ENCODE measurements around the gene ERVH48-1. TPM values are rescaled to one million over a fixed set of nuclear protein-coding genes. Genes with fewer than 3 reads are reported as not detected.

The ERVH48-1 gene
- total RNA-seq, 6 donors from 2014 or later: 0.09 to 0.33 (median 0.15) TPM; not detected in 2

GRCh38 chr21:42887326-42887725, 38.1 kb downstream of the ERVH48-1 start:
- H3K27ac ChIP-seq: peak overlapping the region in 1 of 4 donors; percentile 44
- WGBS, 2 donors: 58 to 74% methylated on average over 5 of the region's 5 CpGs
- TF ChIP-seq POLR2A (IDR thresholded peaks at IDR 0.05) (no peak), EP300 (IDR thresholded peaks at IDR 0.05) (peak in 1 of 4 donors; percentile 88), CTCF (IDR thresholded peaks at IDR 0.05) (no peak), POLR2AphosphoS5 (IDR thresholded peaks at IDR 0.05) (peak in 1 of 2 donors; percentile 42)

GRCh38 chr21:42883921-42884320, 41.5 kb downstream of the ERVH48-1 start:
- no peak for ATAC-seq (ENCODE audit: low FRiP score in 2 of 2)
- TF ChIP-seq EP300 (IDR thresholded peaks at IDR 0.05) (no peak), POLR2AphosphoS5 (IDR thresholded peaks at IDR 0.05) (no peak), POLR2A (IDR thresholded peaks at IDR 0.05) (no peak), CTCF (IDR thresholded peaks at IDR 0.05) (no peak)
- Histone ChIP-seq H3K9me3 (no peaks in the 10 kb centered on the region), H3K36me3 (no peaks in the 10 kb centered on the region), H3K27ac (no peak overlapping the region), H3K27me3 (no peaks in the 10 kb centered on the region), H3K4me1 (peaks cover 6 to 12% (median 6%) of the 10 kb centered on the region in 4 donors), H3K4me3 (no peak overlapping the region)
- DNase-seq: no peak
- whole genome bisulfite sequencing, 2 donors: 96 to 97% methylated on average over 1 of the region's 1 CpG

More at GRCh38 chr21:42887326-42887725, 38.1 kb downstream of the ERVH48-1 start:
- no peaks in the 10 kb centered on the region for H3K36me3 ChIP-seq
- H3K4me3 ChIP-seq: no peak overlapping the region
- peak in 1 of 2 donors; percentile 67 for ATAC-seq (ENCODE audit: low FRiP score in 2 of 2)
- no peaks in the 10 kb centered on the region for H3K27me3 ChIP-seq
- H3K9me3 ChIP-seq: no peaks in the 10 kb centered on the region
- peaks cover 0 to 3% (median 1%) of the 10 kb centered on the region in 4 donors for H3K4me1 ChIP-seq
- peak in 1 of 2 donors; percentile 67 for DNase-seq

DNA sequence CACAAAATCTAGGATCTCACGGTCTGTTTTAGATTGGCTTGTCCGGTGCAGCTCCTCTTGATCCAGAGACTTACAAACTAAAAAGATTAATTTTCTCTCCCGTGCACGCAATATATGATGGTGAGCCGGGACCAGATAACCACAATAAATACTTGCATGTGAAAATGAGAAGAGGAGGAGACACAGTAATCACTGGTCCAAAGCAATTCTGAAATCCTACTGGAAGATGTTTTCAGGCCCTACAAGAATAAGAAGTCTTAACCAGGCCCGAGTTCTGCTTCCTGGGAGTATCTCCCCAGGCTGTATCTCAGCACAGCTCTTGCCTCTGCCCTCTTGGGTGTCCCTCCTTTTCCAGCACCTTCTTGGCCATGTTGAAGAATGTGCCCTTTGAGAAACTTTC, 45.1 kb downstream of the ERVH48-1 start:
- TF ChIP-seq CTCF (IDR thresholded peaks at IDR 0.05) (no peak), POLR2AphosphoS5 (IDR thresholded peaks at IDR 0.05) (no peak), POLR2A (IDR thresholded peaks at IDR 0.05) (no peak), EP300 (IDR thresholded peaks at IDR 0.05) (no peak)
- H3K27ac ChIP-seq: peak overlapping the region in 2 of 4 donors; percentile 84 to 89
- WGBS, 2 donors: 85 to 94% methylated on average over 6 of the region's 6 CpGs
- ATAC-seq (ENCODE audit: low FRiP score in 2 of 2) (no peak), DNase-seq (no peak)
- H3K4me3 ChIP-seq: peak overlapping the region in 3 of 4 donors; percentile 77 to 89 (median 79)
- H3K9me3 ChIP-seq: no peaks in the 10 kb centered on the region
- H3K4me1 ChIP-seq: peaks cover 14 to 28% (median 15%) of the 10 kb centered on the region in 4 donors
- H3K27me3 ChIP-seq: no peaks in the 10 kb centered on the region
- H3K36me3 ChIP-seq: peaks cover 0 to 7% (median 5%) of the 10 kb centered on the region in 4 donors

DNA sequence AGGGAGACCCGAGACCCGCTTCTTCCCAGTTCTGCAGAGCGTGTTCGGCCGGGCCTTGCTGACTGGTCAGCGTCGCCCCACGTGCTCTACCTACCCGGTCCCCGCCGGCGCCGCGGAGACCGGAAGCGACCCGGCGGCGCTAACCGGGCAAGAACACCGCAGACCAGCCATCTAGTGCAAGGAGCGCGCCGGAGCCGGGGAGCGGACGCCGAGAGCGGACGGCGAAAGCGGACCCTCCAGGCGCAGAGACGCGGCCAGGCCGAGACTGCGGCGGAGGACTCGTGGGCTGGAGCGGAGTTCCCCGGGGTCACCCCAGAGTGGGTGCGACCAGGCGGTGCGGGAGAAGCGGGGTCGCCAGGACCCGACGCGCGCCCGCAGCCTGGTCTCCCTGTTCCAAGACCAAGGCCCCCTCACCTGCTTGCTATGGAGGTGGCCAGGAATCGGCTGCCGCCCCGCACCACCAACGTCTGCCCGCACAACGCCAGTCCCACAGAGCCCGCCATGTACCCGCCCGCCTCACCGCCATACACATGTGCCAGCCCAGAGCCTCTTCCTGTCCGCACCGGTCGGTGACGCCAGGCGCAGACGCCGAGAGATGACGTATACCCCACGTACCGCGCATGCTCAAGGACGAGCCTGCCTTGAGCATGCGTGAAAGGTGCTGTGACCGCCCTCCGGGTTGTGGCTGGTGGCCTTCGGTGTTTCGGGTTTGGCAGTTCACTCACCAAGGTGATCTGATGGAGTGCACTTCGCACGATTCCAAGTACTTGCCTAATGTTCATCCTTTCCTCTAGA, 46.2 kb downstream of the ERVH48-1 start, which contains the start of gene WDR4:
Gene WDR4, minus strand, starts transcription at position 547 of the 795 bp plus-strand sequence. Its CDS starts 44 bp downstream, at position 503.
- peaks cover 14 to 28% (median 15%) of the 10 kb centered on the region in 4 donors for H3K4me1 ChIP-seq
- DNase-seq (peak; percentile 97), ATAC-seq (ENCODE audit: low FRiP score in 2 of 2) (peak; percentile 99)
- no peaks in the 10 kb centered on the region for H3K9me3 ChIP-seq
- 0% methylated on average over 8 to 73 of the region's 80 CpGs for WGBS, 2 donors
- peak within 1 kb of the TSS; percentile 63 to 89 (median 78) for H3K4me3 ChIP-seq
- H3K27me3 ChIP-seq: no peaks in the 10 kb centered on the region
- peaks cover 0 to 15% (median 11%) of the 10 kb centered on the region in 4 donors for H3K36me3 ChIP-seq
- TF ChIP-seq EP300 (IDR thresholded peaks at IDR 0.05): peak in 1 of 4 donors; percentile 55
- peak in 3 of 6 experiments; percentile 5 to 46 (median 18) for TF ChIP-seq CTCF (IDR thresholded peaks at IDR 0.05)
- TF ChIP-seq POLR2AphosphoS5 (IDR thresholded peaks at IDR 0.05): peak; percentile 95 to 98
- TF ChIP-seq POLR2A (IDR thresholded peaks at IDR 0.05): peak; percentile 59 to 89 (median 74)
- H3K27ac ChIP-seq: peak within 1 kb of the TSS; percentile 78 to 89 (median 84)

Data from upper lobe of left lung (tissue), 6 donors.